ENCODE results near the gene LRRC8E. TPM values are rescaled to one million over a fixed set of nuclear protein-coding genes. Genes with fewer than 3 reads are reported as not detected.
A peak's percentile ranks its signal among the peaks of the same experiment; 100 is the strongest.

LRRC8E gene
- total RNA-seq, 1 experiment from 2014 or later = 18.1 TPM

DNA sequence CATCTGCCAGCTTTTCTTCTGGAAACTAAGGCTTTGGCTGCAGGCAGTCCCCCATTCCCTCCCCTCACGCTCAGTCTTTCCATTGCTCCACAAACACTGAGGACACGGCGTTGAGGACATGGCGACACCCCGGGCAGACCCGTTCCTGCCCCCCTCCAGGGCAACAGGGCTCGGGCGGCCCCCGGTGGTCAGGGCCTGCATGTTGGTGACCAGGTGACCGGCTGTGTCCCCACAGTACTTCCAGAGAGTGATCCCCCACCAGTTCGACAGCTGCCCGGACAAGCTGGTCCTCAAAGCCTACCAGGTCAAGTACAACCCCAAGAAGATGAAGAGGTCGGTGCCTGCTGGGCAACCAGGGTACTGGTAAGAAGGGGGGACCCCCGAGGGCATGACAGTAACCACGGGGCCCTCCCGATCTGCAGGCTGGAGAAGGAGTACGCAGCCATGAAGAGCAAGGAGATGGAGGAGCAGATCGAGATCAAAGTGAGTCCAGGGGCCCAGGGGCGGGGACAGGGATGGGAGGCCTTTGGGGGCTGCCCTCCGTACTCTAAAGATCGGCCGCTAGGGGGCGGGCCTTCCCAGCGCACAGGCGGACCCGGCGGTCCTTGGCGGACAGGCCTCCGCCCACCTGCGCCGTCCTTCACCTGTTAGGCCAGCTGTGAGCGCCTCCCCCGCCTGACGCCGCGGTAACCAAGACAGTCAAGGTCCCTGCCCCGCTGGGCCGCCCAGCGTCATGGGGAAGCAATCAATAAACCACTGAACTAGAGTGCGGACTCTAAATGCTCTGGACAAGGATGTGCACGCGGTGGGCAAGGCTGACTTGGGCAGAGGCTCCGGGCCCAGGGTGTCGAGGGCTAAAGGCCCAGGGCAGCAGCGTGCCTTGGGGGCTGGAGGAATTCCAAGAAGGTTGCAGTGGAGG is 35.2 kb upstream of the LRRC8E start:
- no peaks in the 10 kb centered on the region for H3K36me3 ChIP-seq (ENCODE audit: control insufficient read depth in 1 of 2, insufficient read depth in 2 of 2, low read length in 2 of 2)
- H3K4me2 ChIP-seq (ENCODE audit: low read length) = peak overlapping the region; percentile 62
- BruUV-seq (replicated peaks) = no TSS peak
- H3K27me3 ChIP-seq (ENCODE audit: insufficient read depth, low read length) = no peaks in the 10 kb centered on the region
- no peaks in the 10 kb centered on the region for H3K9me2 ChIP-seq (ENCODE audit: insufficient read depth)
- POLR2A ChIA-PET = interaction anchor here (0.6 to 1.0 kb wide), 4 partner anchors 16 to 179 kb away, joined by 3 to 4 read pairs (median 3); no protein-coding TSS in a partner anchor
- H4K20me1 ChIP-seq (ENCODE audit: insufficient read depth) = no peaks in the 10 kb centered on the region
- peaks cover 11 to 18% of the 10 kb centered on the region in 2 experiments; a peak in 3 of 4 replicates for H3K4me1 ChIP-seq (ENCODE audit: control insufficient read depth in 1 of 2, insufficient read depth in 2 of 2, low read length in 2 of 2)
- H3K27ac ChIP-seq (ENCODE audit: low read depth, low read length) = no peak overlapping the region
- ATAC-seq (peak; percentile 97), DNase-seq (ENCODE audit: low read depth, low spot score) (peak; percentile 85)
- peak overlapping the region; percentile 39 for H3K9ac ChIP-seq (ENCODE audit: low read length)
- RAD21 ChIA-PET (ENCODE audit: low non-redundant PET in 1 of 2, low total read pairs in 2 of 2, uncharacterized antibody in 2 of 2, unreplicated experiment in 2 of 2) = interaction anchor here (1.5 to 1.6 kb wide), 2 partner anchors 16 to 67 kb away, joined by 5 to 7 read pairs; partner anchors contain the start of gene SNAPC2 (in 1 of the 2)
- CTCF ChIA-PET = interaction anchor here (0.6 to 2.8 kb wide), 12 partner anchors 8 to 398 kb away, joined by 3 to 29 read pairs (median 4); partner anchors contain the start of genes EVI5L, MAP2K7, SNAPC2 and TIMM44
- no peaks in the 10 kb centered on the region for H3K79me2 ChIP-seq (ENCODE audit: insufficient read depth, low read length)
- H2AFZ ChIP-seq (ENCODE audit: low read depth, low read length, poor library complexity, severe bottlenecking) = no peak overlapping the region
- H3K9me3 ChIP-seq (ENCODE audit: control insufficient read depth in 1 of 2, insufficient read depth in 1 of 2, low read depth in 1 of 2, low read length in 2 of 2) = no peaks in the 10 kb centered on the region
- intact Hi-C loops (cut with micrococcal nuclease) = loop anchor here (5.0 kb wide), 1 partner anchor 69 kb away; the partner anchor contains the start of gene SNAPC2
- H3K4me3 ChIP-seq (replicated peaks in 1 of 2; ENCODE audit: low read depth in 1 of 2, low read length in 2 of 2) = peak overlapping the region in 1 of 2 experiments; percentile 9; a peak in 1 of 4 replicates
- TF ChIP-seq CBX3 (IDR thresholded peaks at IDR 0.05; ENCODE audit: low read depth) (no peak), EZH2 (IDR thresholded peaks at IDR 0.05) (no peak), CEBPB (IDR thresholded peaks at IDR 0.05; ENCODE audit: low read depth) (no peak), SIN3A (IDR thresholded peaks at IDR 0.05; ENCODE audit: low read depth) (no peak; the same call in 1 of the 2 replicates), EGR1 (IDR thresholded peaks at IDR 0.05; ENCODE audit: low read depth) (peak; percentile 96), FOSL1 (IDR thresholded peaks at IDR 0.05; ENCODE audit: low read depth) (no peak), TCF7L2 (IDR thresholded peaks at IDR 0.05; ENCODE audit: borderline replicate concordance, extremely low read depth, insufficient read depth, insufficient read length) (peak; percentile 89), JUND (IDR thresholded peaks at IDR 0.05) (no peak), RAD21 (IDR thresholded peaks at IDR 0.05; ENCODE audit: low read depth) (peak; percentile 96), POLR2A (IDR thresholded peaks at IDR 0.05; ENCODE audit: borderline replicate concordance, extremely low read depth, insufficient read depth, insufficient read length) (no peak), POLR2AphosphoS5 (IDR thresholded peaks at IDR 0.05; ENCODE audit: low read depth, low read length) (no peak; the same call in 1 of the 2 replicates), EZH2phosphoT487 (IDR thresholded peaks at IDR 0.05; ENCODE audit: borderline replicate concordance) (no peak), ZFX (IDR thresholded peaks at IDR 0.05) (no peak), SRF (IDR thresholded peaks at IDR 0.05; ENCODE audit: low read depth) (no peak), ELF1 (IDR thresholded peaks at IDR 0.05; ENCODE audit: borderline replicate concordance, low read depth) (no peak), SP1 (IDR thresholded peaks at IDR 0.05; ENCODE audit: low read depth) (no peak)
- TF ChIP-seq, protein P1, sequence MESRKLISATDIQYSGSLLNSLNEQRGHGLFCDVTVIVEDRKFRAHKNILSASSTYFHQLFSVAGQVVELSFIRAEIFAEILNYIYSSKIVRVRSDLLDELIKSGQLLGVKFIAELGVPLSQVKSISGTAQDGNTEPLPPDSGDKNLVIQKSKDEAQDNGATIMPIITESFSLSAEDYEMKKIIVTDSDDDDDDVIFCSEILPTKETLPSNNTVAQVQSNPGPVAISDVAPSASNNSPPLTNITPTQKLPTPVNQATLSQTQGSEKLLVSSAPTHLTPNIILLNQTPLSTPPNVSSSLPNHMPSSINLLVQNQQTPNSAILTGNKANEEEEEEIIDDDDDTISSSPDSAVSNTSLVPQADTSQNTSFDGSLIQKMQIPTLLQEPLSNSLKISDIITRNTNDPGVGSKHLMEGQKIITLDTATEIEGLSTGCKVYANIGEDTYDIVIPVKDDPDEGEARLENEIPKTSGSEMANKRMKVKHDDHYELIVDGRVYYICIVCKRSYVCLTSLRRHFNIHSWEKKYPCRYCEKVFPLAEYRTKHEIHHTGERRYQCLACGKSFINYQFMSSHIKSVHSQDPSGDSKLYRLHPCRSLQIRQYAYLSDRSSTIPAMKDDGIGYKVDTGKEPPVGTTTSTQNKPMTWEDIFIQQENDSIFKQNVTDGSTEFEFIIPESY (IDR thresholded peaks at IDR 0.05; ENCODE audit: extremely low read depth, insufficient replicate concordance, low read length) = no peak
- TF ChIP-seq, protein P2, sequence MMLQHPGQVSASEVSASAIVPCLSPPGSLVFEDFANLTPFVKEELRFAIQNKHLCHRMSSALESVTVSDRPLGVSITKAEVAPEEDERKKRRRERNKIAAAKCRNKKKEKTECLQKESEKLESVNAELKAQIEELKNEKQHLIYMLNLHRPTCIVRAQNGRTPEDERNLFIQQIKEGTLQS (IDR thresholded peaks at IDR 0.05) = no peak
- TF ChIP-seq, protein P3, sequence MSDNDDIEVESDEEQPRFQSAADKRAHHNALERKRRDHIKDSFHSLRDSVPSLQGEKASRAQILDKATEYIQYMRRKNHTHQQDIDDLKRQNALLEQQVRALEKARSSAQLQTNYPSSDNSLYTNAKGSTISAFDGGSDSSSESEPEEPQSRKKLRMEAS (IDR thresholded peaks at IDR 0.05) = no peak; the same call in 1 of the 2 replicates
- TF ChIP-seq, protein P4, sequence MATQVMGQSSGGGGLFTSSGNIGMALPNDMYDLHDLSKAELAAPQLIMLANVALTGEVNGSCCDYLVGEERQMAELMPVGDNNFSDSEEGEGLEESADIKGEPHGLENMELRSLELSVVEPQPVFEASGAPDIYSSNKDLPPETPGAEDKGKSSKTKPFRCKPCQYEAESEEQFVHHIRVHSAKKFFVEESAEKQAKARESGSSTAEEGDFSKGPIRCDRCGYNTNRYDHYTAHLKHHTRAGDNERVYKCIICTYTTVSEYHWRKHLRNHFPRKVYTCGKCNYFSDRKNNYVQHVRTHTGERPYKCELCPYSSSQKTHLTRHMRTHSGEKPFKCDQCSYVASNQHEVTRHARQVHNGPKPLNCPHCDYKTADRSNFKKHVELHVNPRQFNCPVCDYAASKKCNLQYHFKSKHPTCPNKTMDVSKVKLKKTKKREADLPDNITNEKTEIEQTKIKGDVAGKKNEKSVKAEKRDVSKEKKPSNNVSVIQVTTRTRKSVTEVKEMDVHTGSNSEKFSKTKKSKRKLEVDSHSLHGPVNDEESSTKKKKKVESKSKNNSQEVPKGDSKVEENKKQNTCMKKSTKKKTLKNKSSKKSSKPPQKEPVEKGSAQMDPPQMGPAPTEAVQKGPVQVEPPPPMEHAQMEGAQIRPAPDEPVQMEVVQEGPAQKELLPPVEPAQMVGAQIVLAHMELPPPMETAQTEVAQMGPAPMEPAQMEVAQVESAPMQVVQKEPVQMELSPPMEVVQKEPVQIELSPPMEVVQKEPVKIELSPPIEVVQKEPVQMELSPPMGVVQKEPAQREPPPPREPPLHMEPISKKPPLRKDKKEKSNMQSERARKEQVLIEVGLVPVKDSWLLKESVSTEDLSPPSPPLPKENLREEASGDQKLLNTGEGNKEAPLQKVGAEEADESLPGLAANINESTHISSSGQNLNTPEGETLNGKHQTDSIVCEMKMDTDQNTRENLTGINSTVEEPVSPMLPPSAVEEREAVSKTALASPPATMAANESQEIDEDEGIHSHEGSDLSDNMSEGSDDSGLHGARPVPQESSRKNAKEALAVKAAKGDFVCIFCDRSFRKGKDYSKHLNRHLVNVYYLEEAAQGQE (IDR thresholded peaks at IDR 0.05; ENCODE audit: low read depth) = no peak

All from HCT116 (cell line).